Chondrocyte (in vitro differentiated cells): ENCODE data around the gene SGMS1. TPM values are rescaled to one million over a fixed set of nuclear protein-coding genes. Genes with fewer than 3 reads are reported as not detected.

Source experiments
- DNase-seq: peaks from one replicate; pipeline ENCODE4 v3.0.0; 2021; ENCODE audit warnings: mixed read lengths, low spot score
- H3K27ac Mint-ChIP-seq: one replicate; pipeline ENCODE4 v1.8.0; 2021; ENCODE audit warnings: mild to moderate bottlenecking, moderate library complexity, mixed read lengths; ENCODE audit not compliant: unreplicated experiment
- H3K27me3 Mint-ChIP-seq: 2 replicates; pipeline ENCODE4 v1.8.0; 2021; ENCODE audit warnings: low read depth, mixed read lengths
- H3K36me3 Mint-ChIP-seq: 2 replicates; pipeline ENCODE4 v1.8.0; 2021; ENCODE audit warnings: low read depth, mixed read lengths
- H3K4me1 Mint-ChIP-seq: 2 replicates; pipeline ENCODE4 v1.8.0; 2021; ENCODE audit warnings: low read depth, mild to moderate bottlenecking, mixed read lengths
- H3K4me3 Mint-ChIP-seq: one replicate; pipeline ENCODE4 v1.8.0; 2021; ENCODE audit warnings: mild to moderate bottlenecking, moderate library complexity, mixed read lengths; ENCODE audit not compliant: unreplicated experiment
- H3K9me3 Mint-ChIP-seq: 2 replicates; pipeline ENCODE4 v1.8.0; 2021; ENCODE audit warnings: low read depth, mixed read lengths
- CTCF ChIP-seq: fragments of 200-600 bp; sonication (generic); IDR thresholded peaks from 2 replicates; pipeline ENCODE4 v1.5.0; 2021; ENCODE audit warnings: antibody characterized with exemption, mild to moderate bottlenecking, moderate library complexity
- total RNA-seq: library from RNA; stranded (reverse); gene quantifications from 3 replicates; pipeline ENCODE4 v1.2.1, GENCODE V29; 2021

Gene SGMS1
- total RNA-seq, 1 donor from 2014 or later: 27.1 TPM

GRCh38 chr10:50554995-50555568 is 68.7 kb downstream of the SGMS1 start:
- H3K27ac Mint-ChIP-seq: peak overlapping the region; percentile 51
- H3K4me1 Mint-ChIP-seq: peaks cover 50% of the 10 kb centered on the region
- H3K27me3 Mint-ChIP-seq: no peaks in the 10 kb centered on the region
- TF ChIP-seq CTCF: peak; percentile 25
- H3K36me3 Mint-ChIP-seq: no peaks in the 10 kb centered on the region
- DNase-seq: no peak
- no peaks in the 10 kb centered on the region for H3K9me3 Mint-ChIP-seq
- H3K4me3 Mint-ChIP-seq: no peak overlapping the region

DNA sequence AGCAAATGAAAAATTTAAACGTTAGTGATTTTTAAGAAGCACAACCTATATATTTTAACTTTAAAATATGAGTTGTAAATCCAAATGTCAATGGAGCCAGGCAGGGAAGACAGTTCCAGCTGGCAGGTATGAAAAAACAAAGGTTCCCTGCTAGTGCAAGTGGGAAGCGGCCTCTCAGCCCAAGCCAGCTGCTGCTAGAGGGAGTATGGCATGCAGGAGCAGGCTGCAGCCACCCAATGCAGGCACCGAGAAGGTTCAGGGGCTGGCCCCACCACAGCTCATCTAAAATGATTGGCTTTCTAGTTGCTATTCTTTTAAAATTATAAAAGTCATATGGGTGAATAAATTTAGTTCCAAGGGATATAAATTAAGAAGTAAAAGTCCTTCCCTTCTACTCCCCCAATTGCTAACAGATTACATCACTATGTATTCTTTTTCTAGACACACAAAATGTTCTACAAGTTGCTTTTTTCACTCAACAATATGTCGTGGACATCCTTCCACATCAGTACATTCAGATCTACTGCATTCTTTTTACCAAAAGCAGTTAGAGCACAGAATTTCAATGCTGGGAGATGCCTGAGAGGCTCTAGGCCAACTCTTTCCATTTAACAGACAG is 69.3 kb downstream of the SGMS1 start:
- no peak for TF ChIP-seq CTCF
- DNase-seq: no peak
- H3K27ac Mint-ChIP-seq: peak overlapping the region; percentile 51
- H3K27me3 Mint-ChIP-seq: no peaks in the 10 kb centered on the region
- H3K4me3 Mint-ChIP-seq: no peak overlapping the region
- H3K4me1 Mint-ChIP-seq: peaks cover 47% of the 10 kb centered on the region
- H3K36me3 Mint-ChIP-seq: no peaks in the 10 kb centered on the region
- no peaks in the 10 kb centered on the region for H3K9me3 Mint-ChIP-seq

DNA sequence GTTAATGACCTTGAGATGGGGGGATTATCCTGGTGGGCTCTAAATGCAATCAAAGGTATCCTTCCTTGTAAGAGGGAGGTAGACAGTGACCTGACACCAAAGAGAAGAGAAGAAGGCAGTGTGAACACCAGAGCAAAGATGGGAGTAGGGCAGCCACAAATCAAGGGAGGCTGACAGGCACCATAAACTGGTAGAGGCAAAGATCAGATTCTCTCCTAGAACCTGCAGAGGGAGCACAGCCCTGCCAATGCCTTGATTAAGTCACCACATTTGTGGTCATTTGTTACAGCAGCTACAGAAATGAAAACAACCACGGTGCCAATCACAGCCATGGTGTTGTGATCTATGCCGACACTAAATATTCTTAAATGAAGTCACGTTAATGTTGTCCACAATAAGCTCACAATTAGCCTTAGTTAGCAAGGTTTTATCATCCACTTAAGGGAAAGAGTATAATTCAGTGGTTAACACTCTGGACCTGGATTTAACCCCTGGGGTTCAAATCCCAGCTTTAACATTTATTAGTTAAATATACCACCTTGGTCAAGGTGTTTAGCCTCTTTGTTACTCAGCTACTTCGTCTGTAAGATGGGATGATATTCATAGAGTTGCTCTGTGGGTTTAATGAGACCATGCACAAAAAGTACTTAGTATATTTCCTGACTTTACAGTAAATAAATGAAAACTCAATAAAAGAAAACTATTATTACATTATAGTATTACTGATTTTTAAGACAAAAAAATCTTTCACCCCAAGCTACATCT is 70.8 kb downstream of the SGMS1 start:
- Mint-ChIP-seq H3K9me3 (no peaks in the 10 kb centered on the region), H3K4me3 (no peak overlapping the region), H3K27ac (no peak overlapping the region), H3K36me3 (no peaks in the 10 kb centered on the region), H3K4me1 (peaks cover 41% of the 10 kb centered on the region), H3K27me3 (no peaks in the 10 kb centered on the region)
- peak; percentile 56 for TF ChIP-seq CTCF
- DNase-seq: no peak

- Mint-ChIP-seq H3K4me1 (peaks cover 41% of the 10 kb centered on the region), H3K4me3 (no peak overlapping the region), H3K9me3 (peaks cover 6% of the 10 kb centered on the region), H3K27me3 (no peaks in the 10 kb centered on the region), H3K27ac (no peak overlapping the region), H3K36me3 (peaks cover 6% of the 10 kb centered on the region)
- DNase-seq: no peak
- no peak for TF ChIP-seq CTCF
These were observed 71.4 kb downstream of the SGMS1 start for GRCh38 chr10:50552308-50552707.

DNA sequence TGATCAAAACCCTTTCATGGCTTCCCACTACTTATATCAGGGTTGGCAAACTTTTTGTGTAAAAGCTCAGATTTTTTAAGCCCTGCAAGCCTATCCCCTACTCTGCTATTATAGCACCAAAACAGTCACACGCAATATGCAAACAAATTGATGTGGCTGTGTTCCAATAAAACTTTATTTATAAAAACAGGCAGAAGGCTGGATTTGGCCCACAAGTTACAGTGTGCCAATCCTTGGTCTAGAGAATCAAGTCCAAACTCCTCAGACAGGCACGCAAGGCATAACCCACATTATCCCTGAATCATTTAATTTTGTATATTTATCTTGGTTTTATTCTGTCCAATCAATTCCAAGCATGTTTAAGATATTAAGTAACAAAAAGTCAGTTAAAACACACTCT is 71.9 kb downstream of the SGMS1 start:
- no peak for DNase-seq
- H3K4me1 Mint-ChIP-seq: peaks cover 41% of the 10 kb centered on the region
- no peak for TF ChIP-seq CTCF
- no peaks in the 10 kb centered on the region for H3K27me3 Mint-ChIP-seq
- peaks cover 6% of the 10 kb centered on the region for H3K9me3 Mint-ChIP-seq
- no peak overlapping the region for H3K4me3 Mint-ChIP-seq
- peaks cover 6% of the 10 kb centered on the region for H3K36me3 Mint-ChIP-seq
- no peak overlapping the region for H3K27ac Mint-ChIP-seq
